Skeletal muscle cell (primary cell): ENCODE data around the gene MYO16.
"Not testable (repeated sequence)": the region's sequence is repeated elsewhere in the genome, so short reads cannot be mapped to it uniquely, and the experiment has no call there.

Source experiments
- DNase-seq: peaks from one replicate; pipeline ENCODE4 v3.0.0-alpha.2; 2010; ENCODE audit warnings: low read depth
- H3K4me3 ChIP-seq: 2 replicates; pipeline ENCODE4 v1.5.1; 2011; ENCODE audit warnings: low read depth, mild to moderate bottlenecking, control low read depth, low read length, moderate library complexity

MYO16 gene

DNA sequence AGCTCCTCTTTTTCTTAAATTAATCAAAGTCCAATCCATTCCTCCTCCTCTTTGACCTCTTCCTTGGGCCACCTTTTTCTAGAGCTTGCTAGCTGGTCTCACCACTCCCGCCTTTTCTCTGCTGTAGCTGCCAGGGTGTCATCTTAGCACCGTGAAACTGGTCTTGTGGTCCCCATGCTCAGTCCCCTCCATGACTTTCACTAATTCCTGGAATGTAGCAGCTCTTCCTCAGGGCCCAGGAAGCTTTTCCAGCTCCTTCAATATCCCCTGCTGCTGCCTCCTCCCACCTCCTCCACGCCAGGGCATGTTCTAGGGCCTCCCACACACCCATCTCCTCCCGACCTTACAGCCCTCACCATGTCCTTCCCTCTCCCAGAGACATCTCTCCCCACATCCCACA lies 222.2 kb downstream of the MYO16 start:
- no peak for DNase-seq
- H3K4me3 ChIP-seq: no peak overlapping the region

DNA sequence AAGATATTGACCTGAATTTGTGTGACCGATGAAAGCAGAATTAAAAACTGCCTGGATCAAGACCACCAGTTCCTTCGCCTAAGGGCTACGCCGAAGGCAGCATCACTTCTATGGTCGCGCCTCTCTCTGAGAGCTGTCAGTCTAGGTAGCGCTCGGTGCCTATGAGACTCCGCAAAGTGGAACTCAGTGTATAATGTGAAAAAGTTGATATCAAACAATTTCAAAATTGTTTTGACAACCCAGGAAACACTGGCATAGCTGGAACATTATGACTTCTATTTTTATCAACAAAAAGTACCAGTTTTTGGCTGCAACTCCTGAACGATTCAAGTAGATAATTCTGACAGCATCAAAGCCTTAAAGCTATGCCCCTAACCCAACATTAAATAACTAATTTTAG lies 223.6 kb downstream of the MYO16 start:
- no peak for DNase-seq
- H3K4me3 ChIP-seq: no peak overlapping the region

DNA sequence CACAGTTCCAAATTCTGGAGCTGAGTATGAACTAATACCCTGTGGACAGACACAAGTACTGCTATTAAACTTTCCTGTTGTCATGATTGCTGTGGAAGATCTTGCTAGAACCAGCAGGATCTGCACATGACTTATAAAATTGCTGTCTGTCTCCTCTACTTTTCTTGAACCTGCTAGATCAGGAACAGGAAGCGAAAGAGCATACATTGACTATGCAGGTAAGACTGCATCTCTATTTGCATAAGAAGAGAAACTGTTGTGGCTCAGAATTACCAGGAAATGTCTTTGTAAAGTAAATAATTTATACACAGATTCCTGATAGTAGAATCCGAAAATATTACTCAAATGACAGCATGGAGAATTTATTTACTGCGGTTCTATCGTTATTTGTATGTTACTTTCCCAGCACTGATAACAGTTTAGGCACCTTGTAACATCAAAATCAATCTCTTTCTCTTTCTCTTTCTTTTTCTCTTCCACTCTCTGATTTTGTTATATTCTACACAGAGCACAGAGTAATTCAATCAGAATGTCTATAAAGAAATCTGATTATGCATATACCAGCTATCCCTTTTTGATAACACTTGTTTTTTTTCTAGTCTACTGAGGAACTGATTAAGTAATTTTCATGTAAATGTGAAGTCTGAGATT lies 226.5 kb downstream of the MYO16 start:
- DNase-seq: no peak
- no peak overlapping the region for H3K4me3 ChIP-seq

DNA sequence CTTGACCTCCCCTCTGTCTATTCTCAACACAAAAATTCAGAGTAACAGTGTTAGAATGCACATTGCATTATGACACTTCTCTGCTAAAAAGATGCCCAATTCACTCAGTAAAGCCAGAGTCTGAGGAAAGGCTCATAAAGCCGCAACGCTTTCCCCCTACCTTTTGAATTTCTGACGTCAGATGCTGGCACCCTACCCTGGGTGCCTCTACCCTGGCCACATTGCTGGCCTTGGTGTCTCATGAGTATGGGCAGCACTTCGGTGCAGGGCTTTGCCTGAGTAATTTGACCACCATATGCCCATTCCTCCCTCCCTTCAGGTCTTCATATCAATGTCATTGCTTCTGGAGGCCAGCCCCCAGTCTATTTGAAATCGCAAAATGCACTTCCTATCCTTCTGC lies 229.3 kb downstream of the MYO16 start:
- H3K4me3 ChIP-seq: no peak overlapping the region
- no peak for DNase-seq

DNA sequence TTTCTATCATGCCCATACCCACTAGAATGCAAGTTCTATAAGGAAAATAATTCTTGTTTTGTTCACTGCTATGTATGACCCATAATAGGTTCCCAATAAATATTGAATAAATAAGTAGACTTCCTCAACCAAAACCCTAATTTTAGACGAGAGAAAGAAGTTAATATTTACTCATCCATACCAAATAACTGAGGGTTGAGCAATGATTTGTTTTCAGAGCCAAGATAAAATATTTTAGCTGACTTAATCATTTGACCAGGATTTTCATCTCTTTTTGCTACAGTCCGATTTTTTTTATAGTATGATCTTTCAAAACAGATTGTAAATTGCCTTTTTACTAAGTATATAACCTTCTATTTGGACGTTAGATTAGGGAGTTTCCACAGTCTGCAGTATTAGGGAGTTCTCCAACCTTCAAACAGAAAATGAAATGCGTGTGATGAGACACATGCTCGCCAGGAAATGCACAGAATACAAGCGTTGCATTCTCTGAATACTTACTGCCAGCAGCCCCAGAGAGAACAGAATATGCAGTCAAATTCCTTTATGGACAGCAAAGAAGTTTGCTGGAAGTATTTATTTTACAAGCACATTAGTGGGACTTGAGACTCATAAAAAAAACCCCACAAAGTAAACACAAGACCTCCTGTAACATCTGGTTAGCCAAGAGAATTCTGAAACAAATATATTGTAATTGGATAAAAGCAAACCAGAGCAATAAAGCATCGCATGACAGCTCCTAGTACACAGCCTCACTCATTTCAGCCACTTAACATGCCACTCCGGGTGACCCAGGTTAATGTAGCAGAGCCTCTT lies 230.0 kb downstream of the MYO16 start:
- DNase-seq: peak; percentile 43
- no peak overlapping the region for H3K4me3 ChIP-seq

DNA sequence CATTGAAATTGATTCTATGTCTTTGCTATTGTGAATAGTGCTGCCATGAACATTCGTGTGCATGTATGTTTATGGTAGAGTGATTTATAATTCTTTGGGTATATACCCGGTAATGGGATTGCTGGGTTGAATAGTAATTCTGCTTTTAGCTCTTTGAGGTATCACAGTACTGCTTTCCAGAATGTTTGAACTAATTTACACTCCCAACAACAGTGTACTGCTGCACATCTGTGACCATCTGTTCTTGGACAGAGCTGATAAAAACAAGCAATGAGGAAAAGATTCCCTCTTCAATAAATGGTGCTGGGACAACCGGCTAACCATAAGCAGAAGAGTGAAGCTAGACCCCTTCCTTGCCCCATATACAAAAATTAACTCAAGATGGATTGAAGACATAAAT lies 231.0 kb downstream of the MYO16 start:
- H3K4me3 ChIP-seq: no peak overlapping the region
- no peak for DNase-seq

DNA sequence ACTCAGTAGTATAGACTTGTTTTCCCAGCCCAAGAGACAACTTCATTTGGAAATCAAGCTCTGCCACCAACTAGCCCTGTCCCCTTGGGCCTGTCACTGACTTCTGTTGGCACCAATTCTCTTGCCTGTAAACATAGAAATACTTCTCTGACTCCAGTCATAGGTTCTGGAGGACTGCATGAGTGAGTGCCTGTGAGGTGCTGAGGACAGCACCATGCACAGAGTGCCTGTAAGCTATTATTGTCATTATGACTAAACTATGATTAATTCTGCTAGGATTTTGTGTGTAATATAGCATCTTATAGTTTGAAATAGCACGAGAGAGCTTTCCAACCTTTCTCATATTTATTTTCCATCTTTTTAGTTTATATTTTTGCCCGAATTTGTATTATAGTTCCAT lies 247.9 kb downstream of the MYO16 start:
- H3K4me3 ChIP-seq: no peak overlapping the region
- DNase-seq: no peak

DNA sequence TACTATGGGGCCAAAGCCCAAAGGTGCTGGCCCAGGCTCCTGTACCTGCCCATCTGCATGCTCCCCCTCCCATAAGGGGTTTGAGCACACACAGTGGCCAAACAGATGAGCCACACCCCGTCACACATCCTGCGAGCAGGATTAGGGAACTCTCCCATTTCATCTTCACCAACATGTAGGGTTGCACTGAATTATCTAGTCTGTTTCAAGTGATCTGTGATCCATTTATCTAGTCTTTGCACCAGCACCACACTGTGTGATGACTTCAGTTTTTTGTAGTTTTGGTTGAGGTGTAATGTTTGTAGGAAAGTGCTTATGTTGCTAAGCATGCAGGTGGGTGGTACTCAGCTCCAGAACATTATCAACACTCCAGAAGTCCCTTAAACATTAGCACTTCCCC lies 249.3 kb downstream of the MYO16 start:
- H3K4me3 ChIP-seq: no peak overlapping the region
- DNase-seq: no peak

DNA sequence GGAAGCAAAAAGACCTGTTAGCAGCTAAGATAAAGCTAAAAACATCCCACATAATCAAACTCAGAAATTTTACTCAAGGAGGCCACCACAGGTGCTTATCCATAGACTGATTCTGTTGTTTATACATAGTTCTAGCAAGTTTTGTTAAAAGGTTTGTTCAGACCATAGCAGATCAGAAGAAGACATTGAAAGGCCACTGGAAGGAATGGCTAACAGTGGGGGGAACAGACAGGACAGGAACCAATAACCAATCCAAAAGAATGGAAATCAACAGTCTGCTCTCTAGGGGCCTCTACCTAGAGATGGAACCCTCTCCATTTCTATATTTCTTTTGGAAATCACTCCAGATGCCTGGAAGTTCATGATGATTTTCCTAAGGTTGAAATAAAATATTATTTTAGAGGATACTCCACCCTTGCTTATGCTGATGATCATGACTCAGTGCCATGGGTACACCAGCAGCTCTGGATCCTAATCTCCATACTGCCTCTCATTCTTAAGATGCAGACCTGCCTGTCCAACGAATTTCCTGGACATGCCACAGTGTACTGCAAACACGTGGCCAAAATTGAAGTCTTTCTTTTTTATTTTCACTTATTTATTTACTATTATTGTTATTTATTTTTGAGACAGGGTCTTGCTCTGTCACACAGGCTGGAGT lies 260.0 kb downstream of the MYO16 start:
- H3K4me3 ChIP-seq: no peak overlapping the region

DNA sequence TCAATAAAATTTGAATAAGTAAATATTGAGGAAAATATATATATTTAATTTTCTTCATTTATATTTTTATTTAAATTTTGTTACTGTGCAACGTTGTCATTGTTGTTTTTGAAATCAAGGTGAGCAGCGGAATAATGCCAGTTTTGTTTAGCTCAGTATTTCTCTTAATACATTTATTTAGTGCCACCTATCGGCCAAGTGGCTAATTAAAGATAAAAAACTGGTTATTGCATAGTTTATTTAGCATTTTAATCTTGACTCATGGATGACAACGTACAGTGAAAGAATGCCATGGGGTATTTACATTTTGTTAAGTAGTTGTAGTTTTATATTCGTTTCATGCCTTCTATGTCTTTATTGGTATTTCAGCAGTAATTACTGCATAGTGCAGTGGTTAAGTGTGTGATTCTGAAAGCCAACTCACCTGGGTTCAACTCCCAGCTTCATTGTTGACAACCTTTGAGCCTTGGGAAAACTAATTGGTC lies 265.9 kb downstream of the MYO16 start:
- no peak for DNase-seq
- no peak overlapping the region for H3K4me3 ChIP-seq

More for the DNA sequence above, 260.0 kb downstream of the MYO16 start:
- no peak for DNase-seq

DNA sequence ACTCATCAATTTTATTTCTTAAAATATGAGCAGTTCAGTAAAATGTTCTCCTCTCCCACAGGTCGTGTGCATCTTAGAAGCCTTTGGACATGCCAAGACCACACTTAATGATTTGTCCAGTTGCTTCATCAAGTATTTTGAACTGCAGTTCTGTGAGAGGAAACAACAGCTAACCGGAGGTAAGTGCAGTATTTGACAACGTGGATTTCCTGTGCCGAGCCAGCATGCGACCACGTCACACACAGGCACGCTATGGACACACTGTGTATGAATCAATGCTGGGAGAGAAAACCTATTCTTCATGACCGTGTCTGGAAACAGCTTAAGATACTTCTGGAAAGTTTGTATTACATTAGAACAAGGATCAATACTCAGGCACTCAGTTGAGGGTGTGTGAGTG lies 268.5 kb downstream of the MYO16 start:
- no peak overlapping the region for H3K4me3 ChIP-seq
- no peak for DNase-seq

DNA sequence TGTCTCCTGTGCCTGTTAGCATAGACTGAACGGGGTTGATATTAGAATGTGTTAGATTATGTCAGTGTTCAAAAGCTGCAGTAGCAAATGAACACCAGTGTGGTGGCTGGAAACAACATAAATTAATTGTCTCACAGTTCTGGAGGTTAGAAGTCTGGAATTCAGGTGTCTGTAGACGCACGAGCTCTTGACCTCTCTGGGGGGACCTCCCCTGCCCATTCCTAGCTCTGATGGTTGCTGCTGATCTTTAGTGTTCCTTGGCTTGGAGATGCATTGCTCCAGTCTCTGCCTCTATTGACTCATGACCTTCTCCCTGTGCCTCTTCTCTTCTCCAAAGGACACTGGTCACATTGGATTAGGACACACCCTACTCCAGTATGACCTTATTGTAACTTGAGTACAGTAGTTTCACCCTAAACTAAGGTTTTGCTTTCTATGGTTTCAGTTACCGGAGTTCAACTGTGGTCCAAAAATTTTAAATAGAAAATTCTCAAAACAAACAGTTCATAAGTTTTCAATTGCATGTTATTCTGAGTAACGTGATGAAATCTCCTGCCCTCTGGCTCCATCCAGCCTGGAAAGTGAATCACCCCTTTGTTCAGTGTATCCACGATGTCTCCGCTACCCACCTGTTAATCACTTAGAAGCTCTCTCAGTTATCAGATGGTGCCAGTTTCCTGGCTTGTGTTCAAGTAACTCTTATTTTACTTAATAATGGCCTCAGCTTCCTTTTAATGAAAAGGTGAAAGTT lies 273.2 kb downstream of the MYO16 start:
- H3K4me3 ChIP-seq: no peak overlapping the region
- no peak for DNase-seq

DNA sequence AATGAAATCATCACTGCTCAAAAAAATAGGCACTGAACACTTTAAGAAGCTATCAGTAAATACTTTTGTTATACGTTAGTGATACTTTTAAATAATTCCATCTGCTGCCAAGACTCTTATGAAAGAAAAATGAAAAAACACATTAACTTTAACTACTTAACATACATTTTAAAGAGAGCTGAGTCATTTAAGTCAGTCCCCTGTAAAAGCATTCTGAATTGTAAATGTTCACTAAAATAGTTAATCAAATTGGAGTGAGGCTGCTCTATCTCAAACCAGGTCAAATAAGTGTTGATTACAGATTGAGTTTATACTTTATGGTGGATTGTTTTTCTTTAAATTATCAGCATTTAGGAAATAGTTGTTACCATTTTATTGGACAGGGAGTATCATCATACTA lies 274.2 kb downstream of the MYO16 start:
- no peak for DNase-seq
- no peak overlapping the region for H3K4me3 ChIP-seq

DNA sequence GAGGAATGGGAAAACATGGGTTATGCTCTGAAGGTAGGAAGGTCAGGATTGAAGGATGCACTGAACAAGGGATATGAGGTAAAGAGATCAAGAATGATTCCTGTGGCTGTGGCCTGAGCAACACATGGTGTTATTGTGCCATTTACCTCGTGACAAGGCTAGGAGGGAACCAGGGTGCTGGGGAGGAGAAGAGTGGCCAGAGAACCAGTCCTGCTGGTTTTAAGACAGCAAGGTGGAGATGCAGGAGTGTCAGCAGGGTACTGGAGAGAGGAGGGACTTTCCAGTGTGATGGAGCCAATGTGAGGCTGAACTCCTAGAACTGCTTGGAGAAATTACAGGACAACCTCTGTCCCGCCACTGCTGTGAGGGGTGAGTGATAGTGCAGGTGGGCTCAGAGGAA lies 282.4 kb downstream of the MYO16 start:
- DNase-seq: no peak

DNA sequence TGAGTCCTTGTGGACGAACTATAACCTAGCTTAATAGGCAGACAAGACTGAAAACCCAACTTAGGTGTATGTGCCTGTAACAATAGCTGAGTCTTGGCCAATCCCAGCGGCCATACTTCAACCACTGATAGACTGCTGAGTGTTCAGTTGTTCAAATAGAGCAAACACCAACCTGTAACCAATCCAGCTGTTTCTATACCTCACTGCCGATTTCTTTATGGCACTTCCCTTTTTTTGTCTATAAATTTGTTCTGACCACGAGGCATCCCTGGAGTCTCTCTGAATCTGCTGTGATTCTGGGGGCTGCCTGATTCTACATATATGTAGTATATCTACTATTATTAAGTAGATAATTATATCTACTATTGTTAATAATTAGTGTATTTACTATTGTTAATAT lies 284.3 kb downstream of the MYO16 start:
- not testable (repeated sequence) for DNase-seq

More for the DNA sequence above, 282.4 kb downstream of the MYO16 start:
- no peak overlapping the region for H3K4me3 ChIP-seq

DNA sequence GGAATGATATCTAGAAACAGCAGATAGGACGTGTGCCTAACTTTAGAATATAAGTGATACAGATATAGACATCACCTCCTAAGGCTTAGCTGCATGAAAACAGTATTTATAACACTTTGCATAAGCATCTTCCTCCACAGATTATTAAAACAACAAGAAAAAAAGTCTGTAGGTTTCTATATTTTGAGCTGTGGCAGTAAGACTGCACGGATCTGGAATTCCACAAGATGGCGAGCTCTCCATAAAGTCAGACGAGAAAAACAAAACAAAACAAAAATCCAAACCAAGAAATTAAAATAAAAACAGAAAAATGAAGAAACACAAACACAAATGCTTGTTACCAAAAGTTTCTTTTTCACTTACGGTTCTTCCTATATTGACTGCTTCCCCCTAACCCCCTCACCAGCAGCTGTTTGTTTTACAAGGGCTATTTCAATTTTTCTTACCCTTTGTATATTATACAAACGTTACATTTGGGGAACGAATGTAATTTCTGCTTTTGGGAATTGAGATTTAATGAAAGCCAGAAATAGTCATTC lies 285.8 kb downstream of the MYO16 start:
- no peak overlapping the region for H3K4me3 ChIP-seq
- no peak for DNase-seq

More for the DNA sequence above, 284.3 kb downstream of the MYO16 start:
- not testable (repeated sequence) for H3K4me3 ChIP-seq

DNA sequence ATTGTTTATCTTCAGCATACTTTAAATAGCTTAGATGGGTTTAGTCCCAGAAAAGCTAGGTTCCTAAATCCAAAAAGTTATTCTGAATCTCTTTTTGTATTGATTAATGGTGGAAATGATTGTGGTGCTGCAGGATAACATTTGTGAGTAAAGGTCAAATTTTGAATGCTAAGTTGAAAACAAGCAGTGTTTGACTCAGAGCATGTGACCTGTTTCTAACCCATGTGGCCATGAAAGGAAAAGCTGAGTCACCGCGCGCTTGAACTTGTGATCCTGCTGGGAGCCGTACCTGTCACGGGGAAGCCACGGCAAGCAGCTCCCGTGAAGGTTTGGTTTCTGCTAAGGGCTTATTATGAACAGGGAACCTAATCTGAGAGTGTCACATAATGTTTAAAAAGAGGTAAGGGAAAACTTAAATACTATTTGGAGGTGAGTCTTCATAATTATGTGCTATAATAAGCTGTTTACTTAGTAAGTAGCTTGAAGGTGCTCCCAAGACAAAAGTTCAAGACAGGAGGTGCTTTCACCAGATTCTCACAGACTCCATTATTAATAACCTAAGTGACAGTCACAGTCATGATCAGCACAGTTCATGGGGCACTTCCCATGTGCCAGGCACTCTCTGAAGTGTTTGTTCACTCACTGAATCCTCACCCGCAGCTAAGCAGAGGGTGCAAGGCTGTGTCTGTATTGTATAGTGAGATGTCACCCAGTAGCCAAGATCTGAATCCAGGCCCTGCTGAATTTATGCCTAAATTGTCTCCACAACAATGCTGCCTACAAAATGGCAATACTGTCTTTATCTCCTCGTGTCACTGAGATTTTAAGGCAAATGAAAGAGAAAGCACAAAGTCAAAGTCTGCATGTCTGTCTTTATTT lies 286.5 kb downstream of the MYO16 start:
- DNase-seq: peak; percentile 60
- H3K4me3 ChIP-seq: no peak overlapping the region

DNA sequence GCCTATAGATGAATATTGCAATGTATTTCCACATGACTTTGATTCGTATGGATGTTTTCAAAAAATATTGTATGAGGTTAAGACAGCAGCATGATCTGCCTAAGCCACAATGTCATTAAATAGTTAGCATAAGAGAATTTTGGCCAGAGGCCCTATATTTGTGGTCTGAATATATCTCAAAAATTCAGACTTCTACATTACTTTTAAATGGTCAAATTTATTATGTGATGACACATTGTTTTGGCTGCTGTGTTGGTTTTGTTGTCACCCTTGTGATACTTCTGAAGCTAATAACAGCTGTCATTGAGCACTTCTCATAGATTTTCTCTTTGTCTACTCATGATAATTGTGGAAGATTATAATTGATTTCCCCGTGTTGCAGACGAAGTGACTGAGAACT lies 288.2 kb downstream of the MYO16 start:
- DNase-seq: no peak

More for the DNA sequence above, 288.2 kb downstream of the MYO16 start:
- H3K4me3 ChIP-seq: no peak overlapping the region
